Activated naive CD8-positive, alpha-beta T cell (primary cell): ENCODE measurements around the gene NEUROG3.

ENCODE experiments used
- H3K27ac Mint-ChIP-seq: one replicate; pipeline ENCODE4 v1.8.0; 2021; ENCODE audit warnings: mixed read lengths
- H3K27me3 Mint-ChIP-seq: one replicate; pipeline ENCODE4 v1.8.0; 2021; ENCODE audit warnings: mixed read lengths
- H3K36me3 Mint-ChIP-seq: one replicate; pipeline ENCODE4 v1.8.0; 2021; ENCODE audit warnings: mixed read lengths
- H3K4me1 Mint-ChIP-seq: one replicate; pipeline ENCODE4 v1.8.0; 2021; ENCODE audit warnings: low read depth, mixed read lengths
- H3K4me3 Mint-ChIP-seq: one replicate; pipeline ENCODE4 v1.8.0; 2021; ENCODE audit warnings: mild to moderate bottlenecking, mixed read lengths
- H3K9me3 Mint-ChIP-seq: one replicate; pipeline ENCODE4 v1.8.0; 2021; ENCODE audit warnings: low read depth, mixed read lengths

NEUROG3 gene

GRCh38 chr10:69577268-69578232, 4.3 kb upstream of the NEUROG3 start:
- peaks cover 37% of the 10 kb centered on the region for H3K27me3 Mint-ChIP-seq

GRCh38 chr10:69576334-69577011, 3.3 kb upstream of the NEUROG3 start:
- Mint-ChIP-seq H3K9me3 (no peaks in the 10 kb centered on the region), H3K4me3 (no peak overlapping the region), H3K27me3 (peaks cover 40% of the 10 kb centered on the region), H3K27ac (no peak overlapping the region), H3K4me1 (peaks cover 24% of the 10 kb centered on the region), H3K36me3 (peaks cover 2% of the 10 kb centered on the region)

More at GRCh38 chr10:69577268-69578232, 4.3 kb upstream of the NEUROG3 start:
- H3K9me3 Mint-ChIP-seq: no peaks in the 10 kb centered on the region
- H3K4me3 Mint-ChIP-seq: no peak overlapping the region
- peaks cover 19% of the 10 kb centered on the region for H3K4me1 Mint-ChIP-seq
- H3K27ac Mint-ChIP-seq: no peak overlapping the region
- peaks cover 2% of the 10 kb centered on the region for H3K36me3 Mint-ChIP-seq

GRCh38 chr10:69575164-69575722, 2.0 kb upstream of the NEUROG3 start:
- Mint-ChIP-seq H3K9me3 (no peaks in the 10 kb centered on the region), H3K4me3 (no peak overlapping the region), H3K36me3 (peaks cover 2% of the 10 kb centered on the region), H3K27ac (no peak overlapping the region), H3K27me3 (peaks cover 43% of the 10 kb centered on the region), H3K4me1 (peaks cover 26% of the 10 kb centered on the region)

GRCh38 chr10:69574571-69574978, 1.4 kb upstream of the NEUROG3 start:
- no peaks in the 10 kb centered on the region for H3K9me3 Mint-ChIP-seq
- H3K27me3 Mint-ChIP-seq: peaks cover 45% of the 10 kb centered on the region
- no peaks in the 10 kb centered on the region for H3K36me3 Mint-ChIP-seq
- H3K27ac Mint-ChIP-seq: no peak overlapping the region
- peak overlapping the region; percentile 63 for H3K4me3 Mint-ChIP-seq
- H3K4me1 Mint-ChIP-seq: peaks cover 29% of the 10 kb centered on the region

GRCh38 chr10:69572159-69573055, 815 bp downstream of the NEUROG3 start:
- no peak overlapping the region for H3K27ac Mint-ChIP-seq
- H3K4me3 Mint-ChIP-seq: peak overlapping the region; percentile 84
- peaks cover 29% of the 10 kb centered on the region for H3K4me1 Mint-ChIP-seq
- no peaks in the 10 kb centered on the region for H3K9me3 Mint-ChIP-seq
- H3K36me3 Mint-ChIP-seq: no peaks in the 10 kb centered on the region
- H3K27me3 Mint-ChIP-seq: peaks cover 43% of the 10 kb centered on the region

GRCh38 chr10:69571618-69572158, 1.5 kb downstream of the NEUROG3 start:
- peaks cover 29% of the 10 kb centered on the region for H3K4me1 Mint-ChIP-seq
- peaks cover 42% of the 10 kb centered on the region for H3K27me3 Mint-ChIP-seq
- H3K27ac Mint-ChIP-seq: no peak overlapping the region
- H3K9me3 Mint-ChIP-seq: no peaks in the 10 kb centered on the region
- H3K36me3 Mint-ChIP-seq: no peaks in the 10 kb centered on the region
- H3K4me3 Mint-ChIP-seq: peak overlapping the region; percentile 82

GRCh38 chr10:69570050-69570816, 3.0 kb downstream of the NEUROG3 start:
- H3K9me3 Mint-ChIP-seq: no peaks in the 10 kb centered on the region
- no peak overlapping the region for H3K4me3 Mint-ChIP-seq
- no peak overlapping the region for H3K27ac Mint-ChIP-seq
- H3K4me1 Mint-ChIP-seq: peaks cover 29% of the 10 kb centered on the region
- no peaks in the 10 kb centered on the region for H3K36me3 Mint-ChIP-seq
- peaks cover 49% of the 10 kb centered on the region for H3K27me3 Mint-ChIP-seq

GRCh38 chr10:69569396-69569934, 3.8 kb downstream of the NEUROG3 start:
- Mint-ChIP-seq H3K4me1 (peaks cover 23% of the 10 kb centered on the region), H3K36me3 (no peaks in the 10 kb centered on the region), H3K4me3 (no peak overlapping the region), H3K27me3 (peaks cover 47% of the 10 kb centered on the region), H3K27ac (no peak overlapping the region), H3K9me3 (no peaks in the 10 kb centered on the region)

- Mint-ChIP-seq H3K9me3 (no peaks in the 10 kb centered on the region), H3K27ac (no peak overlapping the region), H3K4me1 (peaks cover 18% of the 10 kb centered on the region), H3K36me3 (no peaks in the 10 kb centered on the region), H3K27me3 (peaks cover 44% of the 10 kb centered on the region), H3K4me3 (no peak overlapping the region)
Measured at GRCh38 chr10:69568472-69569395, 4.5 kb downstream of the NEUROG3 start.

- H3K36me3 Mint-ChIP-seq: no peaks in the 10 kb centered on the region
- H3K9me3 Mint-ChIP-seq: no peaks in the 10 kb centered on the region
- H3K4me3 Mint-ChIP-seq: no peak overlapping the region
Measured at GRCh38 chr10:69567920-69568319, 5.3 kb downstream of the NEUROG3 start.

GRCh38 chr10:69562731-69563254, 10.4 kb downstream of the NEUROG3 start:
- Mint-ChIP-seq H3K27me3 (peaks cover 20% of the 10 kb centered on the region), H3K4me1 (peaks cover 12% of the 10 kb centered on the region), H3K9me3 (no peaks in the 10 kb centered on the region), H3K4me3 (no peak overlapping the region), H3K36me3 (no peaks in the 10 kb centered on the region), H3K27ac (no peak overlapping the region)

More at GRCh38 chr10:69567920-69568319, 5.3 kb downstream of the NEUROG3 start:
- H3K27ac Mint-ChIP-seq: no peak overlapping the region
- peaks cover 42% of the 10 kb centered on the region for H3K27me3 Mint-ChIP-seq
- peaks cover 13% of the 10 kb centered on the region for H3K4me1 Mint-ChIP-seq

GRCh38 chr10:69559525-69559924, 13.7 kb downstream of the NEUROG3 start:
- H3K27me3 Mint-ChIP-seq: peaks cover 7% of the 10 kb centered on the region
- no peaks in the 10 kb centered on the region for H3K36me3 Mint-ChIP-seq
- H3K9me3 Mint-ChIP-seq: no peaks in the 10 kb centered on the region
- no peak overlapping the region for H3K27ac Mint-ChIP-seq
- no peak overlapping the region for H3K4me3 Mint-ChIP-seq
- peaks cover 12% of the 10 kb centered on the region for H3K4me1 Mint-ChIP-seq
